ENCODE data around the gene TBC1D30.

The TBC1D30 gene

DNA sequence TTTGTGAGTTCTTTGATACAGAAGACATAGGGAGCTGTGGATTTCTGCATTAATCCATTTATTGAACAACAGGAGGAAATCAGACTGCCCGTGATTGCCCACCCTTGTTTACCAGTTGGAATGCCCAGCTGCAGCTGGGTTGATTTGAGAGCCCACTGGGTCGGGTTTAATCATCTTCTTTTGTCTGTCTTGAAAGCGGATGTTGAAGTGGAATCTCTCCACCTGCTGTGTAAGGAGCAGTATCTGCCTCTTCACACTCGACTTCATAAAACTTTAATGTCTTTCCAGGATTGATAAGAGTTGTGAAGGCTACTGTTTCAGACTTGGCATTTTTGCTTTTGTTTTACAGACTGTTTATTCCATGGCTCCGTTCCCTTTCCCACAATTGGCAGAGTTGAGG is 39.9 kb downstream of the TBC1D30 start:
- Histone ChIP-seq H3K4me2 (ENCODE audit: low read depth, low read length, poor library complexity, severe bottlenecking) (no peak overlapping the region), H3K9me2 (replicated peaks; ENCODE audit: insufficient read depth, low read length) (no peaks in the 10 kb centered on the region), H3K9ac (ENCODE audit: low read length) (no peak overlapping the region), H3F3A (ENCODE audit: insufficient read depth) (no peaks in the 10 kb centered on the region), H3K9me3 (ENCODE audit: insufficient read depth, low read length) (no peaks in the 10 kb centered on the region), H3K27me3 (ENCODE audit: low read length) (no peaks in the 10 kb centered on the region), H3K79me2 (ENCODE audit: insufficient read depth, low read length) (no peaks in the 10 kb centered on the region), H3K27ac (ENCODE audit: low read depth, low read length) (no peak overlapping the region), H4K20me1 (ENCODE audit: low read depth, low read length) (no peaks in the 10 kb centered on the region), H3K36me3 (ENCODE audit: low read length) (no peaks in the 10 kb centered on the region), H2AFZ (ENCODE audit: low read depth, low read length, severe bottlenecking) (no peak overlapping the region), H3K4me3 (ENCODE audit: insufficient read depth, low read length, poor library complexity, severe bottlenecking) (no peak overlapping the region)
- TF ChIP-seq, protein P1, sequence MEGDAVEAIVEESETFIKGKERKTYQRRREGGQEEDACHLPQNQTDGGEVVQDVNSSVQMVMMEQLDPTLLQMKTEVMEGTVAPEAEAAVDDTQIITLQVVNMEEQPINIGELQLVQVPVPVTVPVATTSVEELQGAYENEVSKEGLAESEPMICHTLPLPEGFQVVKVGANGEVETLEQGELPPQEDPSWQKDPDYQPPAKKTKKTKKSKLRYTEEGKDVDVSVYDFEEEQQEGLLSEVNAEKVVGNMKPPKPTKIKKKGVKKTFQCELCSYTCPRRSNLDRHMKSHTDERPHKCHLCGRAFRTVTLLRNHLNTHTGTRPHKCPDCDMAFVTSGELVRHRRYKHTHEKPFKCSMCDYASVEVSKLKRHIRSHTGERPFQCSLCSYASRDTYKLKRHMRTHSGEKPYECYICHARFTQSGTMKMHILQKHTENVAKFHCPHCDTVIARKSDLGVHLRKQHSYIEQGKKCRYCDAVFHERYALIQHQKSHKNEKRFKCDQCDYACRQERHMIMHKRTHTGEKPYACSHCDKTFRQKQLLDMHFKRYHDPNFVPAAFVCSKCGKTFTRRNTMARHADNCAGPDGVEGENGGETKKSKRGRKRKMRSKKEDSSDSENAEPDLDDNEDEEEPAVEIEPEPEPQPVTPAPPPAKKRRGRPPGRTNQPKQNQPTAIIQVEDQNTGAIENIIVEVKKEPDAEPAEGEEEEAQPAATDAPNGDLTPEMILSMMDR (IDR thresholded peaks at IDR 0.05; ENCODE audit: insufficient read depth, low read length, poor library complexity, severe bottlenecking) = no peak
- no peak for TF ChIP-seq EZH2phosphoT487 (conservative IDR thresholded peaks at IDR 0.05; ENCODE audit: low read length)

GRCh38 chr12:64875186-64875585 is 50.7 kb downstream of the TBC1D30 start:
- Histone ChIP-seq H3F3A (ENCODE audit: insufficient read depth) (no peaks in the 10 kb centered on the region), H3K36me3 (ENCODE audit: low read length) (peaks cover 3% of the 10 kb centered on the region; the same call in 1 of the 2 replicates), H3K27me3 (ENCODE audit: low read length) (no peaks in the 10 kb centered on the region), H3K9me2 (replicated peaks; ENCODE audit: insufficient read depth, low read length) (no peaks in the 10 kb centered on the region), H3K9me3 (ENCODE audit: insufficient read depth, low read length) (no peaks in the 10 kb centered on the region), H4K20me1 (ENCODE audit: low read depth, low read length) (no peaks in the 10 kb centered on the region), H3K79me2 (ENCODE audit: insufficient read depth, low read length) (no peaks in the 10 kb centered on the region), H3K9ac (ENCODE audit: low read length) (no peak overlapping the region), H2AFZ (ENCODE audit: low read depth, low read length, severe bottlenecking) (no peak overlapping the region), H3K4me2 (ENCODE audit: low read depth, low read length, poor library complexity, severe bottlenecking) (no peak overlapping the region), H3K4me3 (ENCODE audit: insufficient read depth, low read length, poor library complexity, severe bottlenecking) (no peak overlapping the region), H3K27ac (ENCODE audit: low read depth, low read length) (no peak overlapping the region)
- TF ChIP-seq EZH2phosphoT487 (conservative IDR thresholded peaks at IDR 0.05; ENCODE audit: low read length) = no peak
- TF ChIP-seq, protein P1 (IDR thresholded peaks at IDR 0.05; ENCODE audit: insufficient read depth, low read length, poor library complexity, severe bottlenecking) = no peak

DNA sequence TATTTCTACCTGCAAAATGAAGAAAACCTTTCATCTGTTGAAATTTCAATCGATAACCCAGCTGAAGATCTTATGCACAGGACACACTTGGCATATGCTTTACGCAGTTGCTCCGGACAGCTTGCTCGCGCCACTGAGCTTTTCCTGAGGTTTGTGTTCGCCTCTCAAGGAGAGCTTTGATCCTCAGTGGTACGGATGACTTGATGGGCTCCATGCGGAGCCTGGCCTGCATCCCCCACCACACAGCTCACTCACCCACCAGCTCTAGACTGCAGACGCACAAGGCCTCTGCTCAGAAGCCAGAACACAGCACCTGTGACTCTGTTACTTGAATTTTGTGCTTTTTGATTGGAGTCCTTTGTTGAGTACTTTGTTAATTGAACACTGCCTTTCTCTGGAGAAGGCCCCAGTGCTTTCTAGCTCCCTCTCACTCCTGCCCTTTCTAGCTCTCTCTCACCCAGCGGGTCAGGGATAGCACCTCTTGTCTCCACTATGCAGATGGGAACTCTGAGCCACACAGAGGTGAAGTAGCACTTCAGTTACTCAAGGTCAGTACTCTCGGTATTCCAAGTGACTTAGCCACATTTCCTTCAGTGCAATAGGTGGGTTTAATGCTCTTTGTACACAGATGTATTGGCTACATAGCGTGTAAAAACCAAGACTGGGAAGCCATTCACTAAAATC is 52.1 kb downstream of the TBC1D30 start:
- Histone ChIP-seq H4K20me1 (ENCODE audit: low read depth, low read length) (no peaks in the 10 kb centered on the region), H3K27ac (ENCODE audit: low read depth, low read length) (no peak overlapping the region), H3K36me3 (ENCODE audit: low read length) (no peaks in the 10 kb centered on the region), H3K9ac (ENCODE audit: low read length) (no peak overlapping the region), H3K27me3 (ENCODE audit: low read length) (no peaks in the 10 kb centered on the region), H3F3A (ENCODE audit: insufficient read depth) (no peaks in the 10 kb centered on the region), H3K4me3 (ENCODE audit: insufficient read depth, low read length, poor library complexity, severe bottlenecking) (no peak overlapping the region), H3K4me2 (ENCODE audit: low read depth, low read length, poor library complexity, severe bottlenecking) (no peak overlapping the region), H3K79me2 (ENCODE audit: insufficient read depth, low read length) (no peaks in the 10 kb centered on the region), H3K9me3 (ENCODE audit: insufficient read depth, low read length) (no peaks in the 10 kb centered on the region), H2AFZ (ENCODE audit: low read depth, low read length, severe bottlenecking) (no peak overlapping the region), H3K9me2 (replicated peaks; ENCODE audit: insufficient read depth, low read length) (no peaks in the 10 kb centered on the region)
- TF ChIP-seq, protein P1 (IDR thresholded peaks at IDR 0.05; ENCODE audit: insufficient read depth, low read length, poor library complexity, severe bottlenecking) = no peak
- no peak for TF ChIP-seq EZH2phosphoT487 (conservative IDR thresholded peaks at IDR 0.05; ENCODE audit: low read length)

Data from SU-DHL-6 (cell line).